ENCODE results near the gene RPS6KB1. TPM values are rescaled to one million over a fixed set of nuclear protein-coding genes. Genes with fewer than 3 reads are reported as not detected.
"Not testable (repeated sequence)": the region's sequence is repeated elsewhere in the genome, so short reads cannot be mapped to it uniquely, and the experiment has no call there.

RPS6KB1 gene
- polyA plus RNA-seq, 1 donor from 2014 or later: 25.3 TPM

DNA sequence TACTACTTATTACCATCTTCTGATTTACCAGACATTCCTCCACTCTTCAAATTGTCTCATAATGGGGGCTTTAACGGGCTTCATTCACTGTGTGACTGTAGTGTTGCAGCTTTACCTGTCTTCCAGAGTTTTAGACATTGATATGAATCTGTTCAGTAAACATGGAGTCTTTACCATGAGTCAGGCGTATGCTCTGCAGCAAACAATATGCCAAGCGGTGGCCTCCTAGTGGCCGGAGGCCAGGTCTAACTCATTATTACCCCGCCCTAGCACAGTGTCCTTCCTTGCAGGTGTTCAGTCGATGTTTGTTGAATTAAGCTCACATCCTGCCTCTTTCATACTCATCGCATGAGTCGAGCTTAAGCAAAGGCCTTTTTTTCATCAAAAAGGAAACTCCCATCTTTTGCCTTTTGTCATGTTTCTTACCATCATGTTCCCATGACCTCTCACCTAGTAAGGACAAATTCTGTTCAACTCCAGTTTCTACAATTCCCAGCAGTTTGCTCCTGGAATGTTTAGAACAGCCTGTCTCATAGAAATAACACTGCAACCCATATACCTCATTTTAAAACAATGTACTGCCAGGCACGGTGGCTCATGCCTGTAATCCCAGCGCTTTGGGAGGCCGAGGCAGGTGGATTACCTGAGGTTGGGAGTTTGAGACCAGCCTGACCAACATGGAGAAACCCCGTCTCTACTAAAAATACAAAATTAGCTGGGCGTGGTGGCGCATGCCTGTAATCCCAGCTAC is 39.6 kb upstream of the RPS6KB1 start:
- no peak overlapping the region for H3K9ac ChIP-seq (ENCODE audit: low read length)
- H3K9me3 ChIP-seq (ENCODE audit: low read length): no peaks in the 10 kb centered on the region
- H3F3A ChIP-seq (ENCODE audit: insufficient read depth, low read length, poor library complexity, severe bottlenecking): no peaks in the 10 kb centered on the region
- no peak overlapping the region for H3K27ac ChIP-seq (ENCODE audit: low read length)
- H4K20me1 ChIP-seq (ENCODE audit: insufficient read depth): no peaks in the 10 kb centered on the region
- no peaks in the 10 kb centered on the region for H3K36me3 ChIP-seq (ENCODE audit: insufficient read depth, low read length)
- H3K9me2 ChIP-seq (ENCODE audit: insufficient read depth, low read length): no peaks in the 10 kb centered on the region
- no peaks in the 10 kb centered on the region for H3K79me2 ChIP-seq (replicated peaks; ENCODE audit: insufficient read depth, low read length)
- TF ChIP-seq, protein P1, sequence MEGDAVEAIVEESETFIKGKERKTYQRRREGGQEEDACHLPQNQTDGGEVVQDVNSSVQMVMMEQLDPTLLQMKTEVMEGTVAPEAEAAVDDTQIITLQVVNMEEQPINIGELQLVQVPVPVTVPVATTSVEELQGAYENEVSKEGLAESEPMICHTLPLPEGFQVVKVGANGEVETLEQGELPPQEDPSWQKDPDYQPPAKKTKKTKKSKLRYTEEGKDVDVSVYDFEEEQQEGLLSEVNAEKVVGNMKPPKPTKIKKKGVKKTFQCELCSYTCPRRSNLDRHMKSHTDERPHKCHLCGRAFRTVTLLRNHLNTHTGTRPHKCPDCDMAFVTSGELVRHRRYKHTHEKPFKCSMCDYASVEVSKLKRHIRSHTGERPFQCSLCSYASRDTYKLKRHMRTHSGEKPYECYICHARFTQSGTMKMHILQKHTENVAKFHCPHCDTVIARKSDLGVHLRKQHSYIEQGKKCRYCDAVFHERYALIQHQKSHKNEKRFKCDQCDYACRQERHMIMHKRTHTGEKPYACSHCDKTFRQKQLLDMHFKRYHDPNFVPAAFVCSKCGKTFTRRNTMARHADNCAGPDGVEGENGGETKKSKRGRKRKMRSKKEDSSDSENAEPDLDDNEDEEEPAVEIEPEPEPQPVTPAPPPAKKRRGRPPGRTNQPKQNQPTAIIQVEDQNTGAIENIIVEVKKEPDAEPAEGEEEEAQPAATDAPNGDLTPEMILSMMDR (IDR thresholded peaks at IDR 0.05; ENCODE audit: poor library complexity, severe bottlenecking): no peak
- TF ChIP-seq TAF1 (IDR thresholded peaks at IDR 0.05; ENCODE audit: low read depth): no peak
- TF ChIP-seq, protein P2, sequence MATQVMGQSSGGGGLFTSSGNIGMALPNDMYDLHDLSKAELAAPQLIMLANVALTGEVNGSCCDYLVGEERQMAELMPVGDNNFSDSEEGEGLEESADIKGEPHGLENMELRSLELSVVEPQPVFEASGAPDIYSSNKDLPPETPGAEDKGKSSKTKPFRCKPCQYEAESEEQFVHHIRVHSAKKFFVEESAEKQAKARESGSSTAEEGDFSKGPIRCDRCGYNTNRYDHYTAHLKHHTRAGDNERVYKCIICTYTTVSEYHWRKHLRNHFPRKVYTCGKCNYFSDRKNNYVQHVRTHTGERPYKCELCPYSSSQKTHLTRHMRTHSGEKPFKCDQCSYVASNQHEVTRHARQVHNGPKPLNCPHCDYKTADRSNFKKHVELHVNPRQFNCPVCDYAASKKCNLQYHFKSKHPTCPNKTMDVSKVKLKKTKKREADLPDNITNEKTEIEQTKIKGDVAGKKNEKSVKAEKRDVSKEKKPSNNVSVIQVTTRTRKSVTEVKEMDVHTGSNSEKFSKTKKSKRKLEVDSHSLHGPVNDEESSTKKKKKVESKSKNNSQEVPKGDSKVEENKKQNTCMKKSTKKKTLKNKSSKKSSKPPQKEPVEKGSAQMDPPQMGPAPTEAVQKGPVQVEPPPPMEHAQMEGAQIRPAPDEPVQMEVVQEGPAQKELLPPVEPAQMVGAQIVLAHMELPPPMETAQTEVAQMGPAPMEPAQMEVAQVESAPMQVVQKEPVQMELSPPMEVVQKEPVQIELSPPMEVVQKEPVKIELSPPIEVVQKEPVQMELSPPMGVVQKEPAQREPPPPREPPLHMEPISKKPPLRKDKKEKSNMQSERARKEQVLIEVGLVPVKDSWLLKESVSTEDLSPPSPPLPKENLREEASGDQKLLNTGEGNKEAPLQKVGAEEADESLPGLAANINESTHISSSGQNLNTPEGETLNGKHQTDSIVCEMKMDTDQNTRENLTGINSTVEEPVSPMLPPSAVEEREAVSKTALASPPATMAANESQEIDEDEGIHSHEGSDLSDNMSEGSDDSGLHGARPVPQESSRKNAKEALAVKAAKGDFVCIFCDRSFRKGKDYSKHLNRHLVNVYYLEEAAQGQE (IDR thresholded peaks at IDR 0.05; ENCODE audit: borderline replicate concordance): no peak
- H3K27me3 ChIP-seq (ENCODE audit: insufficient read depth, low read depth, low read length): no peaks in the 10 kb centered on the region
- H3K4me3 ChIP-seq (ENCODE audit: low read length): no peak overlapping the region
- no peak overlapping the region for H2AFZ ChIP-seq (ENCODE audit: low read depth, low read length)
- no peak overlapping the region for H3K4me2 ChIP-seq (ENCODE audit: low read length)

DNA sequence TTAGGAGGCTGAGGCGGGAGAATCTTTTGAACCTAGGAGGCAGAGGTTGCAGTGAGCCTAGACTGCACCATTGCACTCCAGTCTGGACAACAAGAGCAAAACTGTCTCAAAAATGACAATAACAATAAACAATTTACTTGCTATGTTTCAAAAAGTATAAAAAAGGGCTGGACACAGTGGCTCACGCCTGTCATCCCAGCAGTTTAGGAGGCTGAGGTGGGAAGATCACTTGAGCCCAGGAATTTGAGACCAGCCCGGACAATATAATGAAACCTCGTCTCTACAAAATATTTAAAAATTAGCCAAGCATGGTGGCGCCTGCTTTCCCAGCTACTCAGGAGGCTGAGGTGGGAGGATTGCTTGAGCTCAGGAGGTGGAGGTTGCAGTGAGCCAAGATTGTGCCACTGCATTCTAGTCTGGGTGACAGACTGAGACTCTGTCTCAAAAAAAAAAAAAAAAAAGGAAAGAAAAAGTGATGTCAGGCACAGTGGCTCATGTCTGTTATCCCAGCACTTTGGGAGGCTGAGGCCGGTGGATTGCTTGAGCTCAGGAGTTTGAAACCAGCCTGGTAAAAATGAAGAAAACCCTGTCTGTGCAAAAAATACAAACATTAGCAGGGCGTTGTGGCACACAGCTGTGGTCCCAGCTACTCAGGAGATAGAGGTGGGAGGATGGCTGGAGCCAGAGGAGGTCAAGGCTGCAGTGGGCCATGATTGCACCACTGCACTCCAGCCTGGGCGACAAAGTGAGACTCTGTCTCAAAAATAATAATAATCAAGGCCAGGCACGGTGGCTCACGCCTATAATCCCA is 38.8 kb upstream of the RPS6KB1 start:
- not testable (repeated sequence) for H3K36me3 ChIP-seq (ENCODE audit: insufficient read depth, low read length); H3K4me2 ChIP-seq (ENCODE audit: low read length)

DNA sequence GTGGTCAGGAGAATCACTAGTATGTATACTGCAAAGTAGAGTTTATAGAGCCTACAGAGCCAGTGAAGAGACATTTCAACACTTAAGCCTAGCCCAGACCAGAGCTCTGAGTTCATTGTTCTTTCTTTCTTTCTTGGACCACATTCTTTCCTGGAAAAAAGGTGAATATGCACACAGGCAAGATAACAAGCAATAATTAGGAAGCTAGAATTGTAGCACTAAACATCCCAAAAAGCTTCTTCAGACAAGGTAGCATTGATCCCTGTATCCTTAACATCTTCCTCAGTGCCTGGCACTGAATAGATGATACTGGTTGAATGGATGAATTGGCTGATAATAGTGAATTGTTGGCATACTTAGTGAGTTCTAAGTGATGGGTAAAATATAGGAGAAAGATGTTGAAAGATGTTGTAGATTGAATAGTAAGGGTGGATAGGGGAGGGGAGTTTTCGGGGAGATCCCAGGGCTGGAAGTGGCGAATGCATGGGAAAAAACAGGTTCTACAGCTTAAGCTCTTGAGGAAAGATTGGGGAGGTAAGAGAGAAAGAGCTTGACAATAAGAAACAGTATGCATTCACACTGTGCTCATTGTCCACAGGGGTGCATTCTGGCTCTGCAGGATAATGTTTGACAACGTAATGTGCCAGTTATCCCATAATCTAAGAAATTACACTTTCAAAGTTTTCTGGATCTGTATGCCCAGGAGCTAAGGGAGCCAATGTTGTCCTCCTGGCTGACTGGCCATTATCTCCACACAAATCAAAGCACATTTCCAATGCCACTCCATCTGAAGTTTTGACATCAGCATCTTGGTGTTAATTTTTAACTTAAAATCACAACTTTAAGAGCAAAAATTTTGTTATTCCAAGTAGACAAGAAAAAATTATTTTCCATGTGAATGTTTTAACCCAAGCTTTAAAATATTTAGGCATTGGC is 35.8 kb upstream of the RPS6KB1 start:
- H3K9me2 ChIP-seq (ENCODE audit: insufficient read depth, low read length): no peaks in the 10 kb centered on the region
- H3K27ac ChIP-seq (ENCODE audit: low read length): no peak overlapping the region
- TF ChIP-seq, protein P1 (IDR thresholded peaks at IDR 0.05; ENCODE audit: poor library complexity, severe bottlenecking): no peak
- no peak for TF ChIP-seq TAF1 (IDR thresholded peaks at IDR 0.05; ENCODE audit: low read depth)
- TF ChIP-seq EZH2 (IDR thresholded peaks at IDR 0.05; ENCODE audit: borderline replicate concordance, insufficient read depth, low read length, poor library complexity, severe bottlenecking): no peak
- TF ChIP-seq MXI1 (conservative IDR thresholded peaks at IDR 0.05; ENCODE audit: poor library complexity, severe bottlenecking): no peak
- TF ChIP-seq RAD21 (conservative IDR thresholded peaks at IDR 0.05): no peak
- TF ChIP-seq, protein P2 (IDR thresholded peaks at IDR 0.05; ENCODE audit: borderline replicate concordance): no peak

More for the DNA sequence above, 38.8 kb upstream of the RPS6KB1 start:
- not testable (repeated sequence) for H3F3A ChIP-seq (ENCODE audit: insufficient read depth, low read length, poor library complexity, severe bottlenecking); H4K20me1 ChIP-seq (ENCODE audit: insufficient read depth); H3K27me3 ChIP-seq (ENCODE audit: insufficient read depth, low read depth, low read length); H3K9me2 ChIP-seq (ENCODE audit: insufficient read depth, low read length); H3K27ac ChIP-seq (ENCODE audit: low read length); H2AFZ ChIP-seq (ENCODE audit: low read depth, low read length); H3K9ac ChIP-seq (ENCODE audit: low read length); H3K79me2 ChIP-seq (replicated peaks; ENCODE audit: insufficient read depth, low read length); H3K9me3 ChIP-seq (ENCODE audit: low read length); H3K4me3 ChIP-seq (ENCODE audit: low read length)

More for the DNA sequence above, 35.8 kb upstream of the RPS6KB1 start:
- no peak overlapping the region for H3K9ac ChIP-seq (ENCODE audit: low read length)
- no peaks in the 10 kb centered on the region for H3K27me3 ChIP-seq (ENCODE audit: insufficient read depth, low read depth, low read length)
- H3F3A ChIP-seq (ENCODE audit: insufficient read depth, low read length, poor library complexity, severe bottlenecking): no peaks in the 10 kb centered on the region
- H3K79me2 ChIP-seq (replicated peaks; ENCODE audit: insufficient read depth, low read length): no peaks in the 10 kb centered on the region
- no peaks in the 10 kb centered on the region for H3K36me3 ChIP-seq (ENCODE audit: insufficient read depth, low read length)
- H4K20me1 ChIP-seq (ENCODE audit: insufficient read depth): no peaks in the 10 kb centered on the region
- H3K4me3 ChIP-seq (ENCODE audit: low read length): no peak overlapping the region
- H3K9me3 ChIP-seq (ENCODE audit: low read length): no peaks in the 10 kb centered on the region
- H2AFZ ChIP-seq (ENCODE audit: low read depth, low read length): no peak overlapping the region
- no peak overlapping the region for H3K4me2 ChIP-seq (ENCODE audit: low read length)

Data from neural cell (in vitro differentiated cells).